Anterior cingulate cortex (tissue), 58 donors: ENCODE measurements around the gene SNAI3.

ENCODE experiments used
- DNase-seq, 58 donors: peaks; one replicate each; lab custom pipeline; 2025; lab: John Stamatoyannopoulos, UW

The SNAI3 gene

GRCh38 chr16:88706229-88706964, 20.1 kb upstream of the SNAI3 start, which contains the start of the genes CTU2 and RNF166:
CTU2 (plus strand) TSS chr16:88706503; CDS start chr16:88706531, 28 bp downstream.
RNF166 (minus strand) TSS chr16:88706408; CDS start chr16:88706325, 83 bp downstream.
- peak in 57 of 58 donors; percentile 15 to 92 (median 81) for DNase-seq

GRCh38 chr16:88705801-88706228, 19.5 kb upstream of the SNAI3 start:
- DNase-seq = no peak

- peak in 31 of 58 donors; percentile 8 to 61 (median 29) for DNase-seq
Observed at GRCh38 chr16:88705076-88705684, 18.9 kb upstream of the SNAI3 start.

- DNase-seq = peak in 40 of 58 donors; percentile 16 to 74 (median 42)
Observed at GRCh38 chr16:88703486-88704309, 17.4 kb upstream of the SNAI3 start.

GRCh38 chr16:88702371-88703210, 16.3 kb upstream of the SNAI3 start:
- no peak for DNase-seq

GRCh38 chr16:88701581-88702370, 15.5 kb upstream of the SNAI3 start:
- no peak for DNase-seq

GRCh38 chr16:88700636-88701482, 14.6 kb upstream of the SNAI3 start:
- peak in 44 of 58 donors; percentile 13 to 68 (median 45) for DNase-seq

- no peak for DNase-seq
Observed at GRCh38 chr16:88700322-88700635, 14.0 kb upstream of the SNAI3 start.

GRCh38 chr16:88699180-88699579, 12.9 kb upstream of the SNAI3 start:
- no peak for DNase-seq

GRCh38 chr16:88698646-88699045, 12.3 kb upstream of the SNAI3 start:
- DNase-seq = no peak

GRCh38 chr16:88697831-88698615, 11.7 kb upstream of the SNAI3 start:
- DNase-seq = no peak

- DNase-seq = no peak
Observed at GRCh38 chr16:88697116-88697830, 11.0 kb upstream of the SNAI3 start.

GRCh38 chr16:88696441-88696840, 10.1 kb upstream of the SNAI3 start:
- DNase-seq = no peak

- no peak for DNase-seq
Observed at GRCh38 chr16:88695753-88696152, 9.4 kb upstream of the SNAI3 start.

- no peak for DNase-seq
Observed at GRCh38 chr16:88695218-88695617, 8.9 kb upstream of the SNAI3 start.

- DNase-seq = no peak
Observed at GRCh38 chr16:88694221-88695087, 8.1 kb upstream of the SNAI3 start.
